CMK (cell line): ENCODE measurements around the gene DNMT3B.
"Not testable (repeated sequence)": the region's sequence is repeated elsewhere in the genome, so short reads cannot be mapped to it uniquely, and the experiment has no call there.

Source experiments
- DNase-seq: peaks from one replicate; pipeline ENCODE4 v3.0.0-alpha.2; 2010; ENCODE audit warnings: low read depth

DNMT3B gene

GRCh38 chr20:32792316-32792715 is 30.1 kb downstream of the DNMT3B start:
- peak; percentile 83 for DNase-seq

- DNase-seq: no peak
Observed at GRCh38 chr20:32792731-32793458, 30.7 kb downstream of the DNMT3B start.

- DNase-seq: no peak
Observed at GRCh38 chr20:32796383-32796948, 34.3 kb downstream of the DNMT3B start.

- no peak for DNase-seq
Observed at GRCh38 chr20:32796981-32797451, 34.8 kb downstream of the DNMT3B start.

GRCh38 chr20:32797571-32797970 is 35.4 kb downstream of the DNMT3B start:
- not testable (repeated sequence) for DNase-seq

GRCh38 chr20:32798046-32798981 is 36.1 kb downstream of the DNMT3B start:
- no peak for DNase-seq

- DNase-seq: no peak
Observed at GRCh38 chr20:32803092-32803491, 40.9 kb downstream of the DNMT3B start.

GRCh38 chr20:32804022-32804715 is 42.0 kb downstream of the DNMT3B start:
- DNase-seq: no peak

- DNase-seq: no peak
Observed at GRCh38 chr20:32804817-32805216, 42.6 kb downstream of the DNMT3B start.

GRCh38 chr20:32805721-32806120 is 43.5 kb downstream of the DNMT3B start:
- DNase-seq: peak; percentile 38

- DNase-seq: no peak
Observed at GRCh38 chr20:32806356-32806755, 44.2 kb downstream of the DNMT3B start.

- no peak for DNase-seq
Observed at GRCh38 chr20:32807706-32808105, 45.5 kb downstream of the DNMT3B start.

- no peak for DNase-seq
Observed at GRCh38 chr20:32808438-32808837, 46.3 kb downstream of the DNMT3B start.

- DNase-seq: no peak
Observed at GRCh38 chr20:32809907-32810306, 47.7 kb downstream of the DNMT3B start.

- DNase-seq: no peak
Observed at GRCh38 chr20:32810941-32811340, 48.8 kb downstream of the DNMT3B start.

- no peak for DNase-seq
Observed at GRCh38 chr20:32811886-32812285, 49.7 kb downstream of the DNMT3B start.

- DNase-seq: peak; percentile 52
Observed at GRCh38 chr20:32819992-32820697, 58.0 kb downstream of the DNMT3B start.

- no peak for DNase-seq
Observed at GRCh38 chr20:32820698-32821377, 58.7 kb downstream of the DNMT3B start.

- DNase-seq: no peak
Observed at GRCh38 chr20:32822225-32822624, 60.0 kb downstream of the DNMT3B start.

GRCh38 chr20:32823078-32823477 is 60.9 kb downstream of the DNMT3B start:
- no peak for DNase-seq
